Stimulated activated CD4-positive, alpha-beta T cell treated with anti-CD3 and anti-CD28 coated beads, Interleukin-4, amount 100 ng/mL, for 1 hour (primary cell): ENCODE measurements around the gene SAMD13.

Source experiments
- DNase-seq: peaks from one replicate; pipeline ENCODE4 v3.0.0-alpha.2; 2020

SAMD13 gene

GRCh38 chr1:84374991-84375696, 73.6 kb downstream of the SAMD13 start:
- DNase-seq = no peak

DNA sequence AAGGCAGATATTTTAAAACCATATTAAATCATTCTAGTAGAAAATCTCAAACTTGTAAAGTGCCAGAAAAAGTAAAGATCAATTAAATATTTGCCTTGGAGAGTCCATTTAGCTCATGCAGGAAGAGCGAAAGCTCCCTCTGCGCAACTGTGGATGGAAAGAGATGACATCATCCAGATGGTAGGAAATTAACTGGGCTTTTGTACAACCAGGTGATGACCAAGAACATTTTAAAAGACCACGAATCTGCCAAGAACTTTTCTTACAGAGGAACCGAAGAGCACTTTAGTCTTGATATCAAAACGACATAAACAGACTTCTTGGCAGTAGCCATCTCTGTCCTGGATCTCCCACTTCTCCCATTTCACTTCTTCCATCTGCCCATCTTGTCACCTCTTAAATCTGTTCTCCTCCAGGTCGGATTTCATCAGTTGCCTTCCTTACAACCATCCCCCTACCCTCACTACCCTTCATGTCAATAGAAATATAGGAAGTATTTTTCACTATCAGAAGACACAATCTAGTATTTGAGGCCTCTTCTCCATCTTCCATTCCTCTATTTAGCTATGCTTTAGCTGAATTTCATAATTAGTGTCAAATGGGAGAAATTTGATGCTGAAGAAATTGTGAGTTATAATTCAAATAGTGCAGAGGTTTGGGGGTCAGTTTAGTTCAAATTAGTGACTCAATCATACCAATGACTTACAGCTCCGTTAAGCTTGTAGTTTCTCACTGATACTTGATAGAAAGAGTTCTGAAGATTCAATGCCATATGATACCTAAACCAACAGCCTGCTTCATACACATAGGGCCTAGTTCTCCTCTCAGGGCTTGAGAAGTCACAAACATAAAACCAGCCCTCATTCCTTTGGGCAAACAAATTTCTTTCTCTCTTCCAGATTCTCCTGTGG, 74.7 kb downstream of the SAMD13 start:
- DNase-seq = no peak

DNA sequence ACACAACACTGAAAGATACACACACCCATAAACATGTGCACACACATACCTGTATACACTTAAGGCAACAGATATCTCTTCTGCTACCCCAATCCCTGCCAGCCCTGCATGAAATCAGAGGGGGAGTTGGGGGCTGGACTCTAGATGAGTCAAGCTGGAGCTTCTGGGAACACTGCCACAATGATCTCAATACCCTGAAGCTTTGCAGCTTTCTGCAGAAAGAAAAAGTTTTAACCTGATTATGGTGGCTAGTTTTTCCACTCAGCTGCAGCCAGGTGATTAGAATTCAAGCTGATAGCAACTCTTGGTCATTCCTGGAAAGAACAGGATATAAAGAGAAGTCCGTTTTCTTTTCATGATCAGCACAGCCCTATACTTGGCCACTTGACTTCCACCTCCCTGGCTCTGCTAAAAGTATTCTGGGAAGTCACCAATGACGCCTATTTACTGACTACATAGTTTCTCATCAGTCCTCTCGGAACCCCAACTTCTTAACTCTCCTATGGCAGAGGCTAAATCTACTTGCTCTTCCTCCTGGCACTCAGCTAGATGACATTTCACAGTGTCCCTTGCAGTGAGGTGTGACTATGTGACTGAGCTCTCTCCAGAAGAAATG, 76.1 kb downstream of the SAMD13 start:
- no peak for DNase-seq

DNA sequence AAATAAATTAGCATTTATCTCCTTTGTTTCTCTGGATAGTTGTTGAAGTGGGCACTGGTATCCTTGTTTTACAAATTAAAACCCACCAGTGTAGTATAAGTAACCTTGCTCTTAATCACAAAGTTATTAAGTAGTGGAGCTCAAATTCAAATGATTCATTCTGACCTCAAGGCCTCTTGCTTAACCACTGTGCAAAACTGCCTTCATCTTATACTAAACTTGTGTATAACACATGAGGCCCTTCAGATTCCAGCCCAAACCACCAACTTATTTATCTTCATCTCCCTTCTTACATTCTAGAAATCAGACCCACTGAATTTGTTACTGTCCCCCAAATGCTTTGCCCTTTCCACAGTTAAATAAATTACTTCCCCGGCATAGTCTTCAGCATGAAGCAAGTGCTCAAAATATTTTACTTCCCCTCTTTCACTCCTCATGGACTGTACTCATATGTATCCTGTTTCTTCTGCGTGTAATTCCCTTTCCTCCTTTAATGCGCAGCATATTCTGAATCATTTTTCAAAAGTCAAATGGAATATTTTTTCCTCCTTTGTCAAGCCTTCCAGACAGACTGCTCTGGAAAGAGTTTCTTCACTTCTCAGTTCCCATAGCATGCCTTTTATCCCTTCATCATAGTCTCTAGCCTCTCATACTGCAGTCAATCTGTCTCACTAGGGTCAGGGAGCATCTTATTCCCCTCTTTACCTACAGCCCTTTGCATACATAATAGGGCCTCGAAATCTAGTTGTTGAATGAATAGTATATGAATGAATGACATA, 77.8 kb downstream of the SAMD13 start:
- no peak for DNase-seq

DNA sequence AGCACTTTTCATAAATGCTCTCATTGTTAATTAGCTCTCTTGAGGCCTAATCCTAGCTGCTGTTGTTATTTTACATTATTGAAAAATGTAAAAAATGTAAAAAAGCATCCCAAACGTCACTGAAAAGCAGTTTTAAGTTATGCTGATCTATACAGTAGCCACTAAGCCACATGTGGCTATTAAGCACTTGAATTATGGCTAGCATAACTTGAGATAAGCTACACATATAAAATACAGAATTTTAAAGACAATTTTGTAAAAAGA, 78.3 kb downstream of the SAMD13 start:
- no peak for DNase-seq

GRCh38 chr1:84382127-84382526, 80.6 kb downstream of the SAMD13 start:
- no peak for DNase-seq

DNA sequence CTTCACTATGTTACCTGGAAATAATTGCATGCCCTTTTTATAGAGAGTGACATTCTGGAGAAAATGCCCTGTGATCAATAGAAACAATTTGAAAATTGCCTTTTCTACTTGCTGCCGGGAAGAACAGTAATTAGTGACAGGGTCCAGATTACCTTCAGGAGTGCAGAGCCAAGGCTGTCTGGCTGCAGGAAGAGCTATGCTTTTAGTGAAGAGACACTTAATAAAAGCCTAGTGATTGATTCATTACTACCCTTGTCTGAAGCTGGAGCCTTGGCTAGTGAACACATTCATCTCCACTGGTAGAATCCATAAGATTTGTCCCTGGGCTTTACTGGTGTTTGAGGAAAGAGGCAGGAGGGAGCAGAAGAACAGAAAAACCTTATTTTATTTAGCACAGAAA, 83.8 kb downstream of the SAMD13 start:
- DNase-seq = no peak

DNA sequence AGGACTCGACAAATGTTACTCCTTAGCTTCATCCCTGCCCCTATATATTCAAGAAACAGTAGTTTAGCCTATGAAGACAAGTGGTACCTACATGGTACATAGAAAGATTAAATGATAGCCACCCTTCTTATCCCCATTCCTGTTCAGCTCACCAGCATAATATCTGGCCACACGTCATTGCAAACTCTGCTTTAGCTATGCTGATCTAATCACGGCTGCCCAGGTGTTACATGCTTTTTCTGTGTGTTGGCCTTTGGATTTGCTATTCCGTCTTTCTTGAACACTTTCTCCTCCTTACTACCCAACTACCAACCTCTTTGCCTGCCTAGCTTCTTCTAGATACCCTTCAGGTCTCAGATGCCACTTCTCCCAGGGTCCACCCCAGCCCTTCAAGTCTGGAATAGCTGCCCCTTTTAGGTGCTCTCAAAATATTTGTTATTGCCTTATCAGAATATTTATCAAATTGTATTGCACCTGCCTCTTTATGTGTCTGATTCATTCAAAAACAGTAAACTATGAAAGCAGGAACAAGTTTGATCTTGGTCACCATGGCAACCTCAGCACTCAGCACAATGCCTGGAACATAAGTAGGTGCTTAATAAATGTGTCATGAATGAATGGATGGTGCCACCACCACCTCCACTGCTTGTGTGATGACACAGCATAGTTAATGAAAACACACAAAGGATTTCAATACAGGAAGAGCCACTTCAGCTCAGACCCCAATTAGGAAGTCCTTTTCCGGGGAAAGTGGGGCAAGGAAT, 85.4 kb downstream of the SAMD13 start:
- no peak for DNase-seq

DNA sequence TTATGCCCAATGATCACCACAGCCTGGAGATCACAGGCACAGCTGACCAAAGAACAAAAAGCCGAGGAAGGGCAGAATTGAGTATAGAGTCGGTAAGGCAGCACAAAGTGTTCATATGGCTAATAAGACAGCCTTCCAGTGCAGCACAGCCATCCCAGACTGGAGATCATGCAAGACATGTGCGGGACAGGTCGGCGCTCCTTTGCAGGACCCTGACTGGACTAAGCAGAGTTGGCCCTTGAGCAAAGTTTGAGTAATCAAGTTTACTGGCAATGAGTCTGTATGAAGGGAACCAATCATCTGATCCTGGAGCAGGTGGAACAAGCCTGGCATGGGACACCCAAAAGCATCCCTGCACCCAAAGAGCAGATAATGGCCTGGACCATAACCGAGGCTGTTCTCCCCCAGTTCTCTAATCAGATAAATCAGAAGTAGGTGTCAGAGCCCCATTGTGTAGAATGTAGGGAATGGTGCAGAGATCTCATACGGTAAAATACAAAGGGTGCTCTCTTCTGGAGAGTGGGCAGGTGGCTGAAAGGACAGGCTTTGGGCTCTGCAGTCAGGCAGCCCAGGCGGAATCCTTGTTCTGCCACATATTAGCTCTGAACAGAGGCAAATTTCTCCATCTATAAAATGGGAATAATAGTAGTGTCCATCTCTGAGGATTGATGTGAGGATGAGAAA, 86.1 kb downstream of the SAMD13 start:
- no peak for DNase-seq

- DNase-seq = no peak
These were observed 88.7 kb downstream of the SAMD13 start for GRCh38 chr1:84390226-84390625.

DNA sequence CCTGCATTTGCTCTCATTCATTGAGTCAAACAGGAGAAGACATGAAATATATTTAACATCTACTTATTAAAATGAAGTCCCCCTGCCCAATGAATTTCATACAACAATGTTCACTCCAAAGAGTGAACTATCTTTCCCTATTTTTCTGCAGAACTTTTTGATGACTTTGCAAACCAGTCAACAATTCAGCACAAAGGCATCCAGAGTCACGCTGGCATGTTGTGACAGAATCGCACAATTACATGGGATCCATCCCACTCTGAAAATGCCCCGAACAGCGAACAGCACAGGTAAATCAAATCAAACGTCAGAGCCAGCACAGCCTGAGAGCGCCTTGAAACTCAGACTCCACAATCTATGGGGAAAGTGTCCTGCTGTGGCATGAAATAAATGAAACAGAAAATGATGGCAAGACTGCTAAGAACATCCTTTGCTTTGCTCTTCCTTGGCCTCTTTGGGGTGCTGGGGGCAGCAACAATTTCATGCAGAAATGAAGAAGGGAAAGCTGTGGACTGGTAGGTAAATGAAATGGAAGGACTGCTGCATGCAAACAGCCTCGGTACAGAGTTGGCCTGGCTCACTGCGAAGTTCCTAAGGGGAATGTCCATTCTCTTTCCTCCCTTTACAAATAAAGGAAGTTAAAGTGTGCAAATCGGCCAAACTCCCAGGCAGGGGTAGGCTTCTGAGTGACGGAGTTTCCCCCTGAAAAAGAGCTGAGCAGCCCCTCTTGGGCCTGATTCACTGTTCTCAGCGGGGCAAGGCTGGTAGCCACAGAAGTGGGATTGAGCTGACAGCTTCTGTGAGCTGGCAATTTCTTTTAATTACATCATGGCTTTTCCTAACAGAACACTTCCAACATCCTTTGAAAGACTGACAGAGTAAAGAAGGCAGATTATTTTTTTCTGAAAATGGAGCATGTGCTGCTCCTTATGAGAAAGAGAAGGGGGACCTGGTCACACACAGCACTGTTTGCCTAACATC, 97.0 kb downstream of the SAMD13 start, which contains the start of gene DNASE2B:
Gene DNASE2B, plus strand, starts transcription at position 310 of the 981 bp plus-strand sequence. Its CDS starts 81 bp downstream, at position 391.
- DNase-seq = no peak
